OCI-LY3 (cell line): ENCODE measurements around the gene PROM2.

Experiments
- EZH2phosphoT487 ChIP-seq: fragments of 200-600 bp; shearing (Covaris generic); IDR thresholded peaks from 2 replicates; pipeline ENCODE4 v1.6.1; 2018; ENCODE audit warnings: antibody characterized with exemption, mixed run types, low read depth
- TF ChIP-seq, protein P1 (sequence below): fragments of 200-600, 300-600 bp; sonication (generic); IDR thresholded peaks from 2 replicates; pipeline ENCODE4 v1.5.1; 2014; ENCODE audit warnings: antibody characterized with exemption, low read length, low read depth

DNA sequence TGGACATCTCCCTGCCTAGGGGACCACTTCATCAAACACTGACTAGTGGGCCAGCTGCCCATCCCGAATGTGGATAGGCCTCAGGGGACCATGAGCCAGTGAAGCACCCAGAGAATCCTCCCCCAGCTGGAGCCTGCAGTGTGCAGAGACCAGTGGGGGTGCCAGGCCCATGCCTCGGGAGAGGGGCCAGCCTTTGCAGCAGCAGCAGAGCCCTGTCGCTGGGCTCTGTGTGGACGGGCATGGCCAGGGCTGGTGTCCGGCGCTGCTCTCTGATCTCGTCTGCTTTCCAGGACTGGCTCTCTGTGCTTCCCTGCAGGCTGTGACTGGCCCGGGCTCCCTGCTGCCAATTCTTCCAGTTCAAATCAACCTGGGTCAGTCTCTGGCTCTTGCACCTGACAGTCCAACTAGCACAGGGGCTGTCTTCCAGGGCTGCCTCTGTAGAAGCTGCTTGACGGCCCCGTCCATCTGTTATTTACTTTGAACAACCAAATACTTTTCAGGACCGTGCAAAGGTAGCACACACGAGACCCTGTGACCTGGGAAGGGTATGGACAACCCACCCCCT is 34.3 kb downstream of the PROM2 start:
- TF ChIP-seq, protein P1, sequence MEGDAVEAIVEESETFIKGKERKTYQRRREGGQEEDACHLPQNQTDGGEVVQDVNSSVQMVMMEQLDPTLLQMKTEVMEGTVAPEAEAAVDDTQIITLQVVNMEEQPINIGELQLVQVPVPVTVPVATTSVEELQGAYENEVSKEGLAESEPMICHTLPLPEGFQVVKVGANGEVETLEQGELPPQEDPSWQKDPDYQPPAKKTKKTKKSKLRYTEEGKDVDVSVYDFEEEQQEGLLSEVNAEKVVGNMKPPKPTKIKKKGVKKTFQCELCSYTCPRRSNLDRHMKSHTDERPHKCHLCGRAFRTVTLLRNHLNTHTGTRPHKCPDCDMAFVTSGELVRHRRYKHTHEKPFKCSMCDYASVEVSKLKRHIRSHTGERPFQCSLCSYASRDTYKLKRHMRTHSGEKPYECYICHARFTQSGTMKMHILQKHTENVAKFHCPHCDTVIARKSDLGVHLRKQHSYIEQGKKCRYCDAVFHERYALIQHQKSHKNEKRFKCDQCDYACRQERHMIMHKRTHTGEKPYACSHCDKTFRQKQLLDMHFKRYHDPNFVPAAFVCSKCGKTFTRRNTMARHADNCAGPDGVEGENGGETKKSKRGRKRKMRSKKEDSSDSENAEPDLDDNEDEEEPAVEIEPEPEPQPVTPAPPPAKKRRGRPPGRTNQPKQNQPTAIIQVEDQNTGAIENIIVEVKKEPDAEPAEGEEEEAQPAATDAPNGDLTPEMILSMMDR: no peak
- TF ChIP-seq EZH2phosphoT487: no peak
